ENCODE measurements around the gene POMC.

- TF ChIP-seq CTCF (IDR thresholded peaks at IDR 0.05; ENCODE audit: poor library complexity) (no peak), EZH2 (IDR thresholded peaks at IDR 0.05; ENCODE audit: borderline replicate concordance) (no peak)
Measured at GRCh38 chr2:25159949-25160348, 8.4 kb downstream of the POMC start.

Data from hepatocyte (in vitro differentiated cells).